T47D (cell line): ENCODE data around the gene EPN1.
"Not testable (repeated sequence)": the region's sequence is repeated elsewhere in the genome, so short reads cannot be mapped to it uniquely, and the experiment has no call there.

Experiments
- DNase-seq, 2 experiments: peaks; one replicate each; pipeline versions ENCODE4 v3.0.0 to v3.0.0-alpha.2; 2011 to 2012; ENCODE audit warnings: low read depth in 1 of 2, low spot score in 1 of 2
- JUND ChIP-seq: IDR thresholded peaks from 2 replicates; pipeline ENCODE4 v1.6.1; 2012; ENCODE audit warnings: low read depth
- in situ Hi-C: cut with HindIII; loops from 2 replicates; pipeline ENCODE4 v1.10.0; 2016; ENCODE audit warnings: low sequenced_read_pairs, low pct_unique_long_range_greater_than_20kb

EPN1 gene

GRCh38 chr19:55697698-55698097 is 22.7 kb downstream of the EPN1 start:
- no peak for TF ChIP-seq JUND
- in situ Hi-C loops: no loop called here
- DNase-seq: no peak

GRCh38 chr19:55698256-55698655 is 23.2 kb downstream of the EPN1 start:
- TF ChIP-seq JUND: no peak
- in situ Hi-C loops: no loop called here
- DNase-seq: no peak

- in situ Hi-C loops: no loop called here
- DNase-seq: no peak
- TF ChIP-seq JUND: no peak
Measured at GRCh38 chr19:55699221-55699620, 24.2 kb downstream of the EPN1 start.

GRCh38 chr19:55700813-55701212 is 25.8 kb downstream of the EPN1 start:
- no peak for DNase-seq
- in situ Hi-C loops: no loop called here
- TF ChIP-seq JUND: no peak

GRCh38 chr19:55702131-55702627 is 27.2 kb downstream of the EPN1 start:
- no peak for DNase-seq
- in situ Hi-C loops: no loop called here
- TF ChIP-seq JUND: no peak

- DNase-seq: no peak
- in situ Hi-C loops: no loop called here
- no peak for TF ChIP-seq JUND
Measured at GRCh38 chr19:55703790-55704215, 28.8 kb downstream of the EPN1 start.

- in situ Hi-C loops: no loop called here
- TF ChIP-seq JUND: no peak
- DNase-seq: no peak
Measured at GRCh38 chr19:55704494-55705245, 29.6 kb downstream of the EPN1 start.

GRCh38 chr19:55705972-55706371 is 30.9 kb downstream of the EPN1 start:
- in situ Hi-C loops: no loop called here
- no peak for DNase-seq
- TF ChIP-seq JUND: no peak

- no peak for DNase-seq
- in situ Hi-C loops: no loop called here
Measured at GRCh38 chr19:55711719-55712118, 36.7 kb downstream of the EPN1 start.

GRCh38 chr19:55712804-55713631 is 38.0 kb downstream of the EPN1 start:
- DNase-seq: no peak
- no peak for TF ChIP-seq JUND
- in situ Hi-C loops: no loop called here

More at GRCh38 chr19:55711719-55712118, 36.7 kb downstream of the EPN1 start:
- TF ChIP-seq JUND: no peak

- TF ChIP-seq JUND: no peak
- in situ Hi-C loops: no loop called here
- DNase-seq: no peak
Measured at GRCh38 chr19:55716531-55716930, 41.5 kb downstream of the EPN1 start.

GRCh38 chr19:55717251-55717650 is 42.2 kb downstream of the EPN1 start:
- no peak for DNase-seq
- in situ Hi-C loops: no loop called here
- no peak for TF ChIP-seq JUND

GRCh38 chr19:55717879-55718711 is 43.1 kb downstream of the EPN1 start:
- in situ Hi-C loops, DNase-seq: not testable (repeated sequence)
